GM12878 (cell line): Measurements from ENCODE around the gene TUBA4B. TPM values are rescaled to one million over a fixed set of nuclear protein-coding genes. Genes with fewer than 3 reads are reported as not detected.

ENCODE experiments used
- ATAC-seq: fragments of 200-7000 bp; cut with Tn5 transposase; 3 replicates; pipeline ENCODE4 v1.9.1; 2020; ENCODE audit warnings: mild to moderate bottlenecking, moderate library complexity
- BruUV-seq: library from RNA; stranded (reverse); fragments of 400-500 nt; replicated peaks from 2 replicates; lab custom pipeline; 2021; lab: Mats Ljungman, UMichigan
- CTCF ChIA-PET: fragments of 300-600 bp; sonication (Branson Sonifier 250); formaldehyde crosslinking; extraction: SDS; loops from one replicate; lab custom pipeline; 2021; ENCODE audit warnings: inconsistent platforms; lab: Yijun Ruan, JAX
- POLR2A ChIA-PET: fragments of 350-600 bp; formaldehyde crosslinking; extraction: SDS; loops from one replicate; lab custom pipeline; 2021; ENCODE audit warnings: inconsistent platforms; lab: Charles Lee
- RAD21 ChIA-PET: fragments of 300-600 bp; sonication (Branson Sonifier 250); formaldehyde crosslinking; loops from one replicate; lab custom pipeline; 2023; ENCODE audit warnings: antibody characterized with exemption; ENCODE audit not compliant: unreplicated experiment; lab: Charles Lee
- SMC1A ChIA-PET: fragments of 300-600 bp; sonication (Branson Sonifier 250); formaldehyde crosslinking; loops from one replicate; lab custom pipeline; 2023; ENCODE audit not compliant: unreplicated experiment, uncharacterized antibody; lab: Charles Lee
- DNase-seq: peaks from one replicate; pipeline ENCODE4 v3.0.0-alpha.2; 2011; ENCODE audit warnings: low read depth, low spot score
- FAIRE-seq: peaks from 3 replicates; lab custom pipeline; 2011; peaks lifted over from hg19 to GRCh38; lab: Jason Lieb, UNC
- H2AFZ ChIP-seq: 2 replicates; pipeline ENCODE4 v1.6.0; 2011; ENCODE audit warnings: low read depth, low read length, control low read depth; ENCODE audit not compliant: control insufficient read depth
- H3K27ac ChIP-seq: 2 replicates; pipeline ENCODE4 v1.5.1; 2011; ENCODE audit warnings: control low read depth; ENCODE audit not compliant: control insufficient read depth, insufficient read depth
- H3K27me3 ChIP-seq, 2 experiments: replicated peaks in 1 of 2; 2 replicates each; pipeline versions ENCODE4 v1.6.0 to v1.6.1; 2011; ENCODE audit warnings: low read length in 1 of 2; ENCODE audit not compliant: control insufficient read depth in 2 of 2, insufficient read depth in 2 of 2
- H3K36me3 ChIP-seq, 2 experiments: 2 replicates each; pipeline ENCODE4 v1.5.1; 2011; ENCODE audit warnings: low read length in 1 of 2; ENCODE audit not compliant: control insufficient read depth in 2 of 2, insufficient read depth in 2 of 2
- H3K4me1 ChIP-seq: 2 replicates; pipeline ENCODE4 v1.6.1; 2011; ENCODE audit warnings: mild to moderate bottlenecking, low read length, moderate library complexity, mixed read lengths; ENCODE audit not compliant: control insufficient read depth, insufficient read depth
- H3K4me2 ChIP-seq: 2 replicates; pipeline ENCODE4 v1.6.0; 2011; ENCODE audit warnings: control low read depth; ENCODE audit not compliant: control insufficient read depth, insufficient read depth
- H3K4me3 ChIP-seq: fragments of 200-600 bp; sonication (generic); 2 replicates; pipeline ENCODE4 v1.5.1; 2016
- H3K79me2 ChIP-seq: 2 replicates; pipeline ENCODE4 v1.6.0; 2011; ENCODE audit warnings: low read length; ENCODE audit not compliant: control insufficient read depth, insufficient read depth
- H3K9ac ChIP-seq: 2 replicates; pipeline ENCODE4 v1.8.0; 2011; ENCODE audit warnings: low read length, control low read depth, mixed read lengths; ENCODE audit not compliant: control insufficient read depth, insufficient read depth
- H3K9me3 ChIP-seq: replicated peaks from 3 replicates; pipeline ENCODE4 v1.5.1; 2011; ENCODE audit warnings: mild to moderate bottlenecking, low read length; ENCODE audit not compliant: control insufficient read depth, insufficient read depth
- H4K20me1 ChIP-seq: 2 replicates; pipeline ENCODE4 v1.6.0; 2011; ENCODE audit not compliant: control insufficient read depth, insufficient read depth
- BACH1 ChIP-seq: fragments of 450-650 bp; IDR thresholded peaks from 2 replicates; pipeline ENCODE4 v1.6.1; 2017; ENCODE audit warnings: mild to moderate bottlenecking, borderline replicate concordance
- PAX5 ChIP-seq: IDR thresholded peaks from 2 replicates; pipeline ENCODE4 v1.6.1; 2011; ENCODE audit warnings: low read depth, low read length, borderline replicate concordance
- POLR2A ChIP-seq: IDR thresholded peaks from 2 replicates; pipeline ENCODE4 v1.6.1; 2011; ENCODE audit warnings: low read depth, mild to moderate bottlenecking, low read length
- WGBS: methylation state at CpG from one replicate; pipeline ENCODE4 v1.1.6; 2016; ENCODE audit warnings: low lambda C conversion rate; ENCODE audit not compliant: insufficient replicate concordance, insufficient coverage; ENCODE audit errors: missing lambda C conversion rate; 5-methylcytosine and 5-hydroxymethylcytosine counted together
- in situ Hi-C: fragments of 300-500 bp; cut with MboI; formaldehyde crosslinking; loops from 9 replicates; pipeline ENCODE4 v1.14.3; 2018; ENCODE audit warnings: mixed read lengths
- intact Hi-C: fragments of 100-400 bp; cut with micrococcal nuclease; formaldehyde crosslinking; loops from one replicate; pipeline ENCODE4 v1.14.2; 2022; ENCODE audit not compliant: unreplicated experiment
- polyA plus RNA-seq, 11 experiments: library from polyadenylated mRNA; depleted of rRNA in 4 of 11; unstranded in 6 of 11; stranded (reverse) in 5 of 11; fragments of >200 nt; fragmentation: Nextera tagmentation in 4 of 11; fragmentation: Illumina TruSeq in 1 of 11; extraction: Ambion mirVana in 4 of 11; extraction: Trizol in 1 of 11; gene quantifications; 1 replicate in 1 of 11; 2 replicates in 10 of 11; pipeline versions ENCODE4 v1.2.1 to v1.2.3, GENCODE V29; 2011 to 2016; ENCODE audit warnings: inconsistent platforms in 2 of 11, missing spikeins in 2 of 11, low read depth in 1 of 11
- total RNA-seq, 4 experiments: library from RNA; depleted of rRNA in 3 of 4; stranded (reverse); fragments of >200 nt in 3 of 4; fragmentation: Illumina TruSeq in 1 of 4; extraction: Trizol in 1 of 4; gene quantifications; 2 replicates each; pipeline versions ENCODE4 v1.2.1 to v1.2.3, GENCODE V29; 2013 to 2021

TUBA4B gene
- total and polyA plus RNA-seq, 10 of the 15 experiments (the other 5 are each of a cell fraction or from before 2014, with no cell fraction given), result 0.07 TPM; not detected in 9

DNA sequence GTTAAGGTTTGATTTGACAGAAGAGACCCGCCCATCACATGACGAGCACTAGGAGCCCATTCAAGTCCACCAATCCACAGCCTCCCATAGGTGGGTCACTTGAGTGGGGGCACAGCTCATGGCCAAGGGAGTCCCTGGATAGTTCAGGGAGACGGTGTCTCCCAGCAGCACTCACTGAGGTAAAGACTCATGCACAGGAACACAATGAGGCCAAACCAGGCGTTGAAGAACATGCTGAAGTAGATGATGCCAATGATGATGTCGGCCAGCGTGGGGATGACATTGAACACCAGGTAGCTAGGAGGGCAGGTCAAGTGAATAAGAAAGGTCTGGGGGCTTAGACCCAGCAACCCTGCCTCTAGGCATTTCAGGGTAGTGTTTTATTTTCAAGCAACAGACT lies 38.3 kb upstream of the TUBA4B start:
- Histone ChIP-seq H3K9me3 (no peaks in the 10 kb centered on the region), H3K27me3 (no peaks in the 10 kb centered on the region), H3K9ac (no peak overlapping the region), H3K27ac (no peak overlapping the region), H3K4me1 (peaks cover 16% of the 10 kb centered on the region), H3K36me3 (peaks cover 0 to 15% of the 10 kb centered on the region in 2 experiments; a peak in 3 of 4 replicates), H3K79me2 (peaks cover 14% of the 10 kb centered on the region), H3K4me3 (no peak overlapping the region), H3K4me2 (no peak overlapping the region), H4K20me1 (no peaks in the 10 kb centered on the region; the same call in 1 of the 2 replicates), H2AFZ (no peak overlapping the region)
- in situ Hi-C loops (no loop called here), intact Hi-C loops (no loop called here)
- FAIRE-seq, result no peak
- RAD21 ChIA-PET, result no interaction called here
- no peak for DNase-seq
- BruUV-seq, result no TSS peak
- TF ChIP-seq POLR2A (0 out of 2 replicates have a peak, but pooled peaks have one; percentile 21), PAX5 (no peak)
- WGBS, result 91% methylated on average over 6 of the region's 6 CpGs
- POLR2A ChIA-PET, result no interaction called here
- ATAC-seq, result no peak
- SMC1A ChIA-PET, result no interaction called here
- CTCF ChIA-PET, result interaction anchor here (0.6 to 3.2 kb wide), 5 partner anchors 9 to 84 kb away, joined by 3 to 14 read pairs (median 4); no protein-coding TSS in a partner anchor

DNA sequence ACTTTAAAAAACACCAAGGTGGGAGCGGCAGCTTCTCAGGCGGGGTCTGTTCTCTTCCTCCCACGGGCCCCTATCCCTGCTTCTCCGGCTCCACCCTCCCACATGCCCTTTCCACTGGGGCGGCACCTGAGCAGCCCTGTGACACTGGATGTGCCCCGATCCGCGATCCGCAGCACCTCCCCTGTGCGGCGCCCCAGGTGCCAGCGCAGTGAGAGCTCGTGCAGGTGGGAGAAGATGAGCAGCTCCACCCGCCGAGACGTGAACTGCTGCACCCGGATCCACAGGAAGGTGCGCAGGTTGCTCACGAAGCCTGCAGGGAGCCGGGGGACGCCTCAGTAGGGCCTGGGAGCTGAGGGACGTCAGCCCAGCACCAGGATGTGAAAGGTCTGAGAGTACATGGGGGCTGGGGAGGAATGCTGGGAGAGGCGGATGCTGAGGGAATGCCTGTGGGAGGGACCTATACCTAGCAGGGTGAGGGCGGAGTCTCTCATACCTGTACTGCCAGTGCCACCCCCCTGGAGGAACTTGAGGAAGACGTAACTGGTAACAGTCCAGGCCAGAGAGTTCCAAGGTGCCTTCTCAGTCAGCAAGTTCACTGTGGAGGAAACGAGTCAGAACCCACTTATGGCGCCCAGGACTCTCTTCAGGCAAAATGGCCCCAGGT lies 37.0 kb upstream of the TUBA4B start:
- ChIA-PET SMC1A (interaction anchor here (0.7 to 2.4 kb wide), 3 partner anchors 10 to 79 kb away, joined by 3 to 9 read pairs (median 7); partner anchors contain the start of gene ZFAND2B), CTCF (interaction anchor here (0.8 to 3.2 kb wide), 9 partner anchors 9 to 136 kb away, joined by 3 to 14 read pairs (median 4); partner anchors contain the start of gene ZFAND2B), POLR2A (interaction anchor here (0.5 to 3.8 kb wide), 6 partner anchors 9 to 40 kb away, joined by 3 to 21 read pairs (median 4); partner anchors contain the start of genes ANKZF1, ATG9A, CNPPD1 and TUBA4B), RAD21 (interaction anchor here (1.3 kb wide), 1 partner anchor 40 kb away, joined by 4 read pairs; the partner anchor contains the start of gene CNPPD1)
- H3K27ac ChIP-seq, result no peak overlapping the region
- H3K4me1 ChIP-seq, result peaks cover 16% of the 10 kb centered on the region
- no TSS peak for BruUV-seq
- peaks cover 14% of the 10 kb centered on the region for H3K79me2 ChIP-seq
- FAIRE-seq, result no peak
- intact Hi-C loops (no loop called here), in situ Hi-C loops (no loop called here)
- no peak overlapping the region for H2AFZ ChIP-seq
- DNase-seq, result no peak
- H3K27me3 ChIP-seq, result no peaks in the 10 kb centered on the region
- no peaks in the 10 kb centered on the region; the same call in 1 of the 2 replicates for H4K20me1 ChIP-seq
- peak overlapping the region; percentile 99; the same call in 1 of the 2 replicates for H3K4me2 ChIP-seq
- H3K9ac ChIP-seq, result no peak overlapping the region
- H3K4me3 ChIP-seq, result no peak overlapping the region
- H3K9me3 ChIP-seq, result no peaks in the 10 kb centered on the region
- TF ChIP-seq BACH1 (no peak), POLR2A (0 out of 2 replicates have a peak, but pooled peaks have one; percentile 30)
- peaks cover 1 to 18% of the 10 kb centered on the region in 2 experiments for H3K36me3 ChIP-seq
- no peak for ATAC-seq
- WGBS, result over 99% methylated on average over 27 of the region's 27 CpGs
